GM23338 (cell line): ENCODE data around the gene ABCC1. TPM values are rescaled to one million over a fixed set of nuclear protein-coding genes. Genes with fewer than 3 reads are reported as not detected.

ENCODE experiments used
- ATAC-seq: fragments of 200-7000 bp; cut with Tn5 transposase; 3 replicates; pipeline ENCODE4 v1.9.1; 2020
- DNase-seq: peaks from one replicate; pipeline ENCODE4 v3.0.0-alpha.2; 2015; ENCODE audit warnings: low spot score
- H2AFZ ChIP-seq: fragments of 200-600 bp; sonication (generic); 2 replicates; pipeline ENCODE4 v1.8.0; 2016; ENCODE audit warnings: antibody characterized with exemption, mild to moderate bottlenecking, moderate library complexity
- H3F3A ChIP-seq: fragments of 200-600 bp; sonication (generic); replicated peaks from 2 replicates; pipeline ENCODE4 v1.8.0; 2017; ENCODE audit warnings: antibody characterized with exemption, mixed run types, low read depth
- H3K27ac ChIP-seq: fragments of 200-600 bp; sonication (generic); 2 replicates; pipeline ENCODE4 v1.6.1; 2016; ENCODE audit warnings: low read depth
- H3K27me3 ChIP-seq: fragments of 200-600 bp; sonication (generic); 2 replicates; pipeline ENCODE4 v1.8.0; 2016; ENCODE audit warnings: mild to moderate bottlenecking, mixed run types, moderate library complexity; ENCODE audit not compliant: insufficient read depth
- H3K36me3 ChIP-seq: fragments of 200-600 bp; sonication (generic); 2 replicates; pipeline ENCODE4 v1.8.0; 2016; ENCODE audit warnings: mild to moderate bottlenecking; ENCODE audit not compliant: insufficient read depth
- H3K4me1 ChIP-seq: fragments of 200-600 bp; sonication (generic); 2 replicates; pipeline ENCODE4 v1.8.0; 2016; ENCODE audit warnings: mild to moderate bottlenecking, moderate library complexity; ENCODE audit not compliant: insufficient read depth
- H3K4me2 ChIP-seq: fragments of 200-600 bp; sonication (generic); 2 replicates; pipeline ENCODE4 v1.7.1; 2017; ENCODE audit warnings: mixed run types
- H3K4me3 ChIP-seq: fragments of 200-600 bp; sonication (generic); 2 replicates; pipeline ENCODE4 v1.6.1; 2016; ENCODE audit warnings: mixed run types
- H3K79me2 ChIP-seq: fragments of 200-600 bp; sonication (generic); replicated peaks from 2 replicates; pipeline ENCODE4 v1.8.0; 2017; ENCODE audit warnings: mild to moderate bottlenecking; ENCODE audit not compliant: insufficient read depth
- H3K9me2 ChIP-seq: fragments of 200-600 bp; sonication (generic); 2 replicates; pipeline ENCODE4 v1.8.0; 2017; ENCODE audit not compliant: insufficient read depth
- H4K20me1 ChIP-seq: fragments of 200-600 bp; sonication (generic); replicated peaks from 2 replicates; pipeline ENCODE4 v1.8.0; 2017; ENCODE audit warnings: mild to moderate bottlenecking; ENCODE audit not compliant: insufficient read depth
- H3K27ac Mint-ChIP-seq: 2 replicates; pipeline ENCODE4 v1.8.0; 2020; ENCODE audit warnings: inconsistent platforms, mild to moderate bottlenecking, moderate library complexity, mixed read lengths
- H3K27me3 Mint-ChIP-seq: 3 replicates; pipeline ENCODE4 v1.8.0; 2022; ENCODE audit warnings: low read depth, mild to moderate bottlenecking, moderate library complexity, mixed read lengths, inconsistent platforms; ENCODE audit not compliant: insufficient read depth, poor library complexity
- H3K36me3 Mint-ChIP-seq: 3 replicates; pipeline ENCODE4 v1.8.0; 2021; ENCODE audit warnings: low read depth, mild to moderate bottlenecking, inconsistent platforms, moderate library complexity, mixed read lengths
- H3K4me1 Mint-ChIP-seq: 3 replicates; pipeline ENCODE4 v1.8.0; 2020; ENCODE audit warnings: mild to moderate bottlenecking, inconsistent platforms, mixed read lengths
- H3K4me3 Mint-ChIP-seq: 3 replicates; pipeline ENCODE4 v1.8.0; 2021; ENCODE audit warnings: moderate library complexity, mild to moderate bottlenecking, inconsistent platforms, mixed read lengths
- H3K9me3 Mint-ChIP-seq: 3 replicates; pipeline ENCODE4 v1.8.0; 2020; ENCODE audit warnings: moderate library complexity, mild to moderate bottlenecking, inconsistent platforms, mixed read lengths
- CTCF ChIP-seq, 2 experiments: fragments of 200-600 bp in 1 of 2; sonication (generic) in 1 of 2; conservative IDR thresholded peaks; 2 replicates each; pipeline versions ENCODE4 v1.5.1 to v1.6.1; 2016 to 2017; ENCODE audit warnings: antibody characterized with exemption in 2 of 2, low read depth in 2 of 2, mild to moderate bottlenecking in 2 of 2, moderate library complexity in 1 of 2
- EZH2phosphoT487 ChIP-seq: fragments of 200-600 bp; sonication (generic); IDR thresholded peaks from one replicate; pipeline ENCODE4 v1.8.1; 2018; ENCODE audit warnings: antibody characterized with exemption; ENCODE audit not compliant: unreplicated experiment
- JUNB ChIP-seq: IDR thresholded peaks from one replicate; pipeline ENCODE4 v1.6.1; 2016; ENCODE audit warnings: antibody characterized with exemption; ENCODE audit not compliant: unreplicated experiment
- NANOG ChIP-seq: IDR thresholded peaks from 2 replicates; pipeline ENCODE4 v1.6.1; 2016; ENCODE audit warnings: antibody characterized with exemption, borderline replicate concordance
- POLR2AphosphoS5 ChIP-seq: IDR thresholded peaks from 2 replicates; pipeline ENCODE4 v1.6.1; 2016; ENCODE audit warnings: antibody characterized with exemption, low read depth
- ZNF462 ChIP-seq: fragments of 250-450 bp; sonication (Bioruptor Pico); IDR thresholded peaks from 2 replicates; pipeline ENCODE4 v1.5.0; 2020; ENCODE audit warnings: mild to moderate bottlenecking, moderate library complexity
- polyA plus RNA-seq: library from polyadenylated mRNA; unstranded; fragments of >200 nt; fragmentation: Nextera tagmentation; extraction: Ambion mirVana; gene quantifications from 2 replicates; pipeline ENCODE4 v1.2.1, GENCODE V29; 2016
- total RNA-seq: library from RNA; depleted of rRNA; stranded (reverse); fragments of >200 nt; shearing (Covaris generic); gene quantifications from 2 replicates; pipeline ENCODE4 v1.2.3, GENCODE V29; 2014

Gene ABCC1
- total and polyA plus RNA-seq, 2 experiments from 2014 or later: 11.0 to 46.6 TPM

- Histone ChIP-seq H3K27me3 (no peaks in the 10 kb centered on the region), H2AFZ (no peak overlapping the region), H3K79me2 (no peaks in the 10 kb centered on the region), H3K4me1 (no peaks in the 10 kb centered on the region), H3K36me3 (no peaks in the 10 kb centered on the region), H3K27ac (no peak overlapping the region), H3K4me3 (no peak overlapping the region), H4K20me1 (no peaks in the 10 kb centered on the region), H3K4me2 (no peak overlapping the region), H3K9me2 (no peaks in the 10 kb centered on the region; the same call in 1 of the 2 replicates), H3F3A (no peaks in the 10 kb centered on the region)
- Mint-ChIP-seq H3K27ac (no peak overlapping the region), H3K27me3 (peaks cover 10% of the 10 kb centered on the region), H3K4me1 (no peaks in the 10 kb centered on the region), H3K9me3 (peaks cover 2% of the 10 kb centered on the region; the same call in 1 of the 3 replicates), H3K36me3 (no peaks in the 10 kb centered on the region), H3K4me3 (no peak overlapping the region)
- peak; percentile 31 to 57 for TF ChIP-seq CTCF (conservative IDR thresholded peaks at IDR 0.05; ENCODE audit: low read depth in 2 of 2)
- TF ChIP-seq NANOG: no peak
- ATAC-seq (no peak; the same call in 2 of the 3 replicates), DNase-seq (no peak)
These were observed 218.5 kb downstream of the ABCC1 start for GRCh38 chr16:16167927-16168326.

- DNase-seq (no peak), ATAC-seq (no peak)
- Mint-ChIP-seq H3K4me1 (no peaks in the 10 kb centered on the region), H3K27ac (no peak overlapping the region), H3K36me3 (no peaks in the 10 kb centered on the region), H3K27me3 (peaks cover 10% of the 10 kb centered on the region), H3K9me3 (no peaks in the 10 kb centered on the region), H3K4me3 (no peak overlapping the region)
- H3F3A ChIP-seq: no peaks in the 10 kb centered on the region
- no peaks in the 10 kb centered on the region for H3K4me1 ChIP-seq
- H3K9me2 ChIP-seq: no peaks in the 10 kb centered on the region; the same call in 1 of the 2 replicates
- H3K79me2 ChIP-seq: no peaks in the 10 kb centered on the region
- H3K36me3 ChIP-seq: no peaks in the 10 kb centered on the region
- no peak for TF ChIP-seq ZNF462 (CRISPR knock-in tag)
- no peak for TF ChIP-seq JUNB
- TF ChIP-seq POLR2AphosphoS5: no peak
- no peak for TF ChIP-seq EZH2phosphoT487
- TF ChIP-seq NANOG: no peak
- H3K4me2 ChIP-seq: no peak overlapping the region
- no peaks in the 10 kb centered on the region for H3K27me3 ChIP-seq
- H3K4me3 ChIP-seq: no peak overlapping the region
- H4K20me1 ChIP-seq: no peaks in the 10 kb centered on the region
- no peak overlapping the region for H2AFZ ChIP-seq
- no peak overlapping the region for H3K27ac ChIP-seq
These were observed 219.0 kb downstream of the ABCC1 start for GRCh38 chr16:16168431-16168830.
